B cell (primary cell): ENCODE measurements around the gene HS3ST3A1. TPM values are rescaled to one million over a fixed set of nuclear protein-coding genes. Genes with fewer than 3 reads are reported as not detected.

Experiments
- ATAC-seq: fragments of 200-7000 bp; cut with Tn5 transposase; one replicate; pipeline ENCODE4 v1.10.0; 2021; ENCODE audit warnings: low read depth, mild to moderate bottlenecking, moderate number of reproducible peaks, moderate library complexity
- CTCF ChIA-PET: fragments of 350-600 bp; sonication (Branson Sonifier 250); formaldehyde crosslinking; loops from one replicate; lab custom pipeline; 2021; ENCODE audit warnings: antibody characterized with exemption, inconsistent platforms; lab: Charles Lee
- POLR2A ChIA-PET: fragments of 350-600 bp; sonication (Branson Sonifier 250); formaldehyde crosslinking; loops from one replicate; lab custom pipeline; 2021; ENCODE audit warnings: antibody characterized with exemption; lab: Charles Lee
- DNase-seq: peaks from one replicate; pipeline ENCODE4 v3.0.0; 2013
- H2AFZ ChIP-seq: 2 replicates; pipeline ENCODE4 v1.6.1; 2012; ENCODE audit warnings: mild to moderate bottlenecking, low read depth, low read length; ENCODE audit not compliant: insufficient read depth, poor library complexity, severe bottlenecking
- H3K27ac ChIP-seq, 2 donors: 1 replicate in 1 of 2; 2 replicates in 1 of 2; pipeline ENCODE4 v1.5.1; 2012 to 2013; ENCODE audit warnings: low read length in 2 of 2, mild to moderate bottlenecking in 2 of 2, moderate library complexity in 1 of 2
- H3K27me3 ChIP-seq, 4 experiments: fragments of 200-600 bp in 1 of 4; sonication (generic) in 1 of 4; replicated peaks in 1 of 4; 1 replicate in 2 of 4; 2 replicates in 2 of 4; pipeline versions ENCODE4 v1.6.1 to v1.7.0; 2013 to 2016; ENCODE audit warnings: low read length in 3 of 4, mild to moderate bottlenecking in 2 of 4, mixed read lengths in 1 of 4, moderate library complexity in 1 of 4; ENCODE audit not compliant: insufficient read depth in 4 of 4, control insufficient read depth in 3 of 4; ENCODE audit errors: control extremely low read depth in 1 of 4
- H3K36me3 ChIP-seq, 2 experiments: replicated peaks in 1 of 2; 1 replicate in 1 of 2; 2 replicates in 1 of 2; pipeline versions ENCODE4 v1.6.1 to v1.7.1; 2013; ENCODE audit warnings: low read length in 1 of 2; ENCODE audit not compliant: insufficient read depth in 2 of 2, control insufficient read depth in 1 of 2; ENCODE audit errors: control extremely low read depth in 1 of 2, extremely low read depth in 1 of 2
- H3K4me1 ChIP-seq, 2 donors: fragments of 200-600 bp in 1 of 2; sonication (generic) in 1 of 2; 1 replicate in 1 of 2; 2 replicates in 1 of 2; pipeline versions ENCODE4 v1.5.1 to v1.6.1; 2013 to 2017; ENCODE audit warnings: low read length in 2 of 2; ENCODE audit not compliant: control insufficient read depth in 2 of 2, insufficient read depth in 2 of 2
- H3K4me2 ChIP-seq: replicated peaks from 2 replicates; pipeline ENCODE3; 2012; ENCODE audit warnings: mild to moderate bottlenecking, low read depth, low read length; ENCODE audit not compliant: poor library complexity, severe bottlenecking
- H3K4me3 ChIP-seq, 5 experiments: fragments of 200-600 bp in 1 of 5; sonication (generic) in 1 of 5; 1 replicate in 3 of 5; 2 replicates in 2 of 5; pipeline versions ENCODE4 v1.5.1 to v1.7.0; 2011 to 2016; ENCODE audit warnings: low read length in 4 of 5, mild to moderate bottlenecking in 4 of 5, low read depth in 2 of 5, control low read depth in 1 of 5, moderate library complexity in 1 of 5; ENCODE audit not compliant: insufficient read depth in 1 of 5; ENCODE audit errors: control extremely low read depth in 1 of 5, extremely low read depth in 1 of 5
- H3K79me2 ChIP-seq: fragments of 200-600 bp; sonication (generic); one replicate; pipeline ENCODE4 v1.6.0; 2016; ENCODE audit warnings: low read length; ENCODE audit not compliant: control insufficient read depth, insufficient read depth
- H3K9ac ChIP-seq: fragments of 200-600 bp; sonication (generic); 2 replicates; pipeline ENCODE4 v1.6.1; 2017; ENCODE audit warnings: mild to moderate bottlenecking, low read length, moderate library complexity
- H3K9me3 ChIP-seq, 3 donors: one replicate each; pipeline versions ENCODE4 v1.6.1 to v1.7.1; 2013; ENCODE audit warnings: low read length in 2 of 3; ENCODE audit not compliant: control insufficient read depth in 2 of 3, insufficient read depth in 1 of 3; ENCODE audit errors: control extremely low read depth in 1 of 3
- H4K20me1 ChIP-seq: 2 replicates; pipeline ENCODE4 v1.6.0; 2012; ENCODE audit warnings: mild to moderate bottlenecking, low read length; ENCODE audit not compliant: insufficient read depth, control insufficient read depth, poor library complexity, severe bottlenecking
- H3K27ac Mint-ChIP-seq: one replicate; pipeline ENCODE4 v1.8.0; 2021; ENCODE audit warnings: mixed read lengths
- H3K27me3 Mint-ChIP-seq: one replicate; pipeline ENCODE4 v1.8.0; 2021; ENCODE audit warnings: mixed read lengths
- H3K4me1 Mint-ChIP-seq: one replicate; pipeline ENCODE4 v1.8.0; 2021; ENCODE audit warnings: mixed read lengths
- H3K4me3 Mint-ChIP-seq: one replicate; pipeline ENCODE4 v1.8.0; 2021; ENCODE audit warnings: mixed read lengths
- H3K9me3 Mint-ChIP-seq: one replicate; pipeline ENCODE4 v1.8.0; 2022; ENCODE audit warnings: mixed read lengths; ENCODE audit not compliant: insufficient read depth
- EZH2 ChIP-seq: IDR thresholded peaks from 2 replicates; pipeline ENCODE4 v1.6.1; 2012; ENCODE audit warnings: borderline replicate concordance, low read depth, mild to moderate bottlenecking, moderate library complexity, low read length; ENCODE audit not compliant: insufficient read depth, poor library complexity, severe bottlenecking
- WGBS: methylation state at CpG from one replicate; pipeline ENCODE4 v1.1.5; 2013; ENCODE audit warnings: missing lambda C conversion rate; ENCODE audit not compliant: insufficient coverage; 5-methylcytosine and 5-hydroxymethylcytosine counted together
- intact Hi-C: fragments of 100-400 bp; cut with micrococcal nuclease; formaldehyde crosslinking; loops from one replicate; pipeline ENCODE4 v1.10.0; 2022
- polyA plus RNA-seq: library from polyadenylated mRNA; depleted of rRNA; stranded (reverse); fragments of >200 nt; gene quantifications from 2 replicates; pipeline ENCODE4 v1.2.3, GENCODE V29; 2012
- total RNA-seq, 2 donors: library from RNA; stranded (reverse); fragments of 120-200 nt in 1 of 2; gene quantifications; 1 replicate in 1 of 2; 2 replicates in 1 of 2; pipeline versions ENCODE4 v1.2.3 to v1.2.4, GENCODE V29; 2013 to 2022
- TF ChIP-seq, protein P1 (sequence below): fragments of 200-600 bp; IDR thresholded peaks from one replicate; pipeline ENCODE4 v1.8.0; 2022; ENCODE audit warnings: antibody characterized with exemption, mild to moderate bottlenecking

Gene HS3ST3A1
- total and polyA plus RNA-seq, 2 donors (not counting 1 experiment from before 2014, with no cell fraction given), result 0.17 to 0.75 TPM

DNA sequence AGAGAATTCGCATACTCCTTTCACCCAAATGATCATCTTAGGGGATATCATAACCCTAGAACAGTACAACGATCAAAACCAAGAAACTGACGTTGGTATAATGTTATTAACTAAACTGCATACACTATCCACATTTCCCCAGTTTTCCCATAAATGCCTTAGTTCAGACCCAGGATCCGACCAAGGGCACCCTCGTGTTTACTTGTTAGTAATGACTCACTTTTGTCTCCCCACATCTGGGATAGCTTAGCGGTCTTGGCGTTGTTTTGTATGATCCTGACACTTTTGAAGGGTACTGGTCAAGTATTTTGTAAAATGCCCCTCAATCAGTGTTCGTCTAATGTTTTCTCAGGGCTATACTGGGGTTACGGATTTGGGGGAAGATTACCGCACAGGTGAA, 8.0 kb downstream of the HS3ST3A1 start:
- Histone ChIP-seq H3K79me2 (no peaks in the 10 kb centered on the region), H3K27ac (no peak overlapping the region), H3K4me2 (no peak overlapping the region), H2AFZ (no peak overlapping the region), H3K4me3 (no peak overlapping the region), H3K9ac (no peak overlapping the region), H3K9me3 (no peaks in the 10 kb centered on the region), H3K4me1 (no peaks in the 10 kb centered on the region), H3K27me3 (peaks cover 2 to 8% (median 7%) of the 10 kb centered on the region in 4 experiments), H4K20me1 (no peaks in the 10 kb centered on the region), H3K36me3 (no peaks in the 10 kb centered on the region)
- Mint-ChIP-seq H3K4me3 (no peak overlapping the region), H3K27me3 (peaks cover 35% of the 10 kb centered on the region), H3K27ac (no peak overlapping the region), H3K9me3 (no peaks in the 10 kb centered on the region), H3K4me1 (peaks cover 2% of the 10 kb centered on the region)
- ChIA-PET POLR2A (no interaction called here), CTCF (interaction anchor here (0.6 to 6.9 kb wide), 11 partner anchors 12 to 1909 kb away, joined by 3 to 53 read pairs (median 4); partner anchors contain the start of gene HS3ST3B1)
- TF ChIP-seq EZH2, result no peak
- TF ChIP-seq, protein P1, sequence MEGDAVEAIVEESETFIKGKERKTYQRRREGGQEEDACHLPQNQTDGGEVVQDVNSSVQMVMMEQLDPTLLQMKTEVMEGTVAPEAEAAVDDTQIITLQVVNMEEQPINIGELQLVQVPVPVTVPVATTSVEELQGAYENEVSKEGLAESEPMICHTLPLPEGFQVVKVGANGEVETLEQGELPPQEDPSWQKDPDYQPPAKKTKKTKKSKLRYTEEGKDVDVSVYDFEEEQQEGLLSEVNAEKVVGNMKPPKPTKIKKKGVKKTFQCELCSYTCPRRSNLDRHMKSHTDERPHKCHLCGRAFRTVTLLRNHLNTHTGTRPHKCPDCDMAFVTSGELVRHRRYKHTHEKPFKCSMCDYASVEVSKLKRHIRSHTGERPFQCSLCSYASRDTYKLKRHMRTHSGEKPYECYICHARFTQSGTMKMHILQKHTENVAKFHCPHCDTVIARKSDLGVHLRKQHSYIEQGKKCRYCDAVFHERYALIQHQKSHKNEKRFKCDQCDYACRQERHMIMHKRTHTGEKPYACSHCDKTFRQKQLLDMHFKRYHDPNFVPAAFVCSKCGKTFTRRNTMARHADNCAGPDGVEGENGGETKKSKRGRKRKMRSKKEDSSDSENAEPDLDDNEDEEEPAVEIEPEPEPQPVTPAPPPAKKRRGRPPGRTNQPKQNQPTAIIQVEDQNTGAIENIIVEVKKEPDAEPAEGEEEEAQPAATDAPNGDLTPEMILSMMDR, result no peak
- ATAC-seq (no peak), DNase-seq (no peak)
- WGBS, result 95% methylated on average over 7 of the region's 10 CpGs
- intact Hi-C loops, result loop anchor here (1.0 to 10.0 kb wide), 4 partner anchors 709 to 1621 kb away; no protein-coding TSS in a partner anchor

DNA sequence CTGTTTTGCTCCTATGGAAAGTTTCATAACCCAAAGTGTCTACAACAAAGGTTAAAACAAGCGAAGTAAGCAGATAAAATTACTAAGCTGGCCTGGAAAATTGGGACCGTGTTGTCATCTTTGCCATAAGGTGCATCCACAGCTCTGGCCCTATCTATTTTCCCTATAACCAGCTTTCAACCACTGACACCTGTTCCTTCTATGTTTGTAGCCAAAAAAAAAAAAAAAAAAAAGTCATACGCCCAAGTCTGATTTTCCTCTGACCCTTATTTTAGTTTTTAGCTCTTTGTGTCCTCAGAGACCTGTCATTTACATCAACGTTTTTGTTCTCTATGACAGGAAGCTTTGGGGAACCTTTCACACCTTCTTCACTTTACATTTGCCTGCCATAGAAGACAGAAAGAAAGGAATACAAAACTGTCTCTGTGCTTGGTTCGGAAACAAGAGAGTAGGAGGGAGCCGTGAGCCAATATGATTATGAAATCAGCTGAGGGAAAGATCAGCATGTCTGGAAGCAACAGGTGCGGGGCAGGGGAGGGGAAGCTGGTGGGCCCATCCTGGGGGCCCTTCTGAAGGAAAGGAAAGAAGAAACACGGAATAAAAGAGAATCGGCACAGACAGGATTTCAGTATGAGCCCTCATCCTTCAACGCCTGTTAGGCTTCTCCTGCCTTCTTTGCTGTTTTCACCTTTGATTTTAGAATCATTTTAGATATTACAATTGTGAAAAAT, 8.5 kb downstream of the HS3ST3A1 start:
- Mint-ChIP-seq H3K27me3 (peaks cover 32% of the 10 kb centered on the region), H3K9me3 (no peaks in the 10 kb centered on the region), H3K4me1 (peaks cover 2% of the 10 kb centered on the region), H3K4me3 (no peak overlapping the region), H3K27ac (no peak overlapping the region)
- no peak for DNase-seq
- Histone ChIP-seq H3K79me2 (no peaks in the 10 kb centered on the region), H3K9ac (no peak overlapping the region), H3K4me2 (no peak overlapping the region), H3K9me3 (no peaks in the 10 kb centered on the region), H3K4me1 (no peaks in the 10 kb centered on the region), H3K27ac (no peak overlapping the region), H4K20me1 (no peaks in the 10 kb centered on the region), H3K4me3 (no peak overlapping the region), H2AFZ (no peak overlapping the region), H3K36me3 (no peaks in the 10 kb centered on the region), H3K27me3 (peaks cover 2 to 8% (median 5%) of the 10 kb centered on the region in 4 experiments)
- intact Hi-C loops, result loop anchor here (10.0 kb wide), 3 partner anchors 962 to 1622 kb away; no protein-coding TSS in a partner anchor
- ChIA-PET POLR2A (no interaction called here), CTCF (interaction anchor here (0.6 to 6.9 kb wide), 7 partner anchors 12 to 1910 kb away, joined by 3 to 53 read pairs (median 4); partner anchors contain the start of gene HS3ST3B1)
- ATAC-seq, result no peak
- 88% methylated on average over 5 of the region's 10 CpGs for WGBS
- TF ChIP-seq EZH2, result no peak
- TF ChIP-seq, protein P1, result no peak
